Spleen (tissue), 11 donors: ENCODE measurements around the gene PRR13. TPM values are rescaled to one million over a fixed set of nuclear protein-coding genes. Genes with fewer than 3 reads are reported as not detected.

ENCODE experiments used
- DNase-seq: peaks from one replicate; pipeline ENCODE4 v3.0.0-alpha.2; 2020
- H3K27ac ChIP-seq, 8 donors: fragments of 200-600 bp; sonication (generic) in 7 of 8; 1 replicate in 4 of 8; 2 replicates in 4 of 8; pipeline versions ENCODE4 v1.5.0 to v1.8.0; 2016 to 2021; ENCODE audit warnings: inconsistent platforms in 4 of 8, mild to moderate bottlenecking in 4 of 8, moderate library complexity in 1 of 8
- H3K27me3 ChIP-seq, 7 donors: fragments of 200-600 bp; sonication (generic) in 6 of 7; replicated peaks in 1 of 7; 1 replicate in 4 of 7; 2 replicates in 3 of 7; pipeline versions ENCODE4 v1.5.0 to v1.8.0; 2016 to 2021; ENCODE audit warnings: inconsistent platforms in 3 of 7, mild to moderate bottlenecking in 1 of 7
- H3K36me3 ChIP-seq, 6 donors: fragments of 200-600 bp; sonication (generic) in 5 of 6; 1 replicate in 4 of 6; 2 replicates in 2 of 6; pipeline versions ENCODE4 v1.5.0 to v1.8.0; 2016 to 2021; ENCODE audit warnings: inconsistent platforms in 2 of 6
- H3K4me1 ChIP-seq, 6 donors: fragments of 200-600 bp; sonication (generic) in 5 of 6; 1 replicate in 3 of 6; 2 replicates in 3 of 6; pipeline versions ENCODE4 v1.5.0 to v1.8.0; 2016 to 2021; ENCODE audit warnings: inconsistent platforms in 3 of 6
- H3K4me3 ChIP-seq, 8 donors: fragments of 200-600 bp; sonication (generic) in 7 of 8; 1 replicate in 4 of 8; 2 replicates in 4 of 8; pipeline versions ENCODE4 v1.5.0 to v1.8.0; 2016 to 2021; ENCODE audit warnings: inconsistent platforms in 4 of 8, mild to moderate bottlenecking in 4 of 8, moderate library complexity in 2 of 8
- H3K9me3 ChIP-seq, 8 donors: fragments of 200-600 bp; sonication (generic) in 7 of 8; 1 replicate in 4 of 8; 2 replicates in 4 of 8; pipeline versions ENCODE4 v1.5.0 to v1.8.0; 2016 to 2021; ENCODE audit warnings: inconsistent platforms in 4 of 8
- CTCF ChIP-seq, 11 experiments: fragments of 200-600 bp in 7 of 11; fragments of 450-650 bp in 4 of 11; sonication (generic) in 4 of 11; IDR thresholded peaks in 8 of 11; conservative IDR thresholded peaks in 3 of 11; 1 replicate in 7 of 11; 2 replicates in 4 of 11; pipeline versions ENCODE4 v1.4.0 to v1.8.0; 2016 to 2021; ENCODE audit warnings: antibody characterized with exemption in 11 of 11, inconsistent platforms in 4 of 11, mild to moderate bottlenecking in 1 of 11
- POLR2A ChIP-seq, 3 donors: fragments of 450-650 bp; IDR thresholded peaks; one replicate each; pipeline ENCODE4 v1.5.1; 2017; ENCODE audit warnings: antibody characterized with exemption in 3 of 3, mild to moderate bottlenecking in 1 of 3
- POLR2AphosphoS5 ChIP-seq, 3 donors: sonication (generic); formaldehyde crosslinking; IDR thresholded peaks; one replicate each; pipeline ENCODE4 v1.5.1; 2017; ENCODE audit warnings: antibody characterized with exemption in 3 of 3
- WGBS, 5 donors: extraction: QIAGEN DNeasy Blood & Tissue Kit in 3 of 5; methylation state at CpG; one replicate each; pipeline versions ENCODE4 v1.1.5 to v1.1.7; 2013 to 2018; 5-methylcytosine and 5-hydroxymethylcytosine counted together
- intact Hi-C: fragments of 100-400 bp; cut with DNase I; formaldehyde crosslinking; loops from one replicate; pipeline ENCODE4 v1.15.0; 2023; ENCODE audit warnings: low total_unique reads
- polyA plus RNA-seq, 3 donors: library from polyadenylated mRNA; stranded (reverse); fragments of 200-250 nt; gene quantifications; one replicate each; pipeline ENCODE4 v1.2.1, GENCODE V29; 2013
- total RNA-seq, 7 donors: library from RNA; depleted of rRNA in 3 of 7; stranded (reverse); fragments of >200 nt in 3 of 7; fragmentation: NEBNext Ultra II Directional in 4 of 7; extraction: Animal tissue kit (Norgen Biotek cat#: 25700) in 4 of 7; gene quantifications; one replicate each; pipeline versions ENCODE4 v1.1.0 to v1.2.1, GENCODE V29; 2016 to 2021
- donor health status: healthy with polysubstance abuse.
- donor health status: DM: no; HTN: no; CAD: no; lungs with moderate emphysema.
- donor health status: DM: no; HTN: no; CAD: no.
- donor health status: Bipolar disorder and iron deficiency.
- donor health status: healthy.
- donor health status: DM: no; HTN: no; CAD: no.
- donor health status: DM: yes; HTN: yes; CAD: no.

Gene PRR13
- total and polyA plus RNA-seq, 10 donors: 127 to 262 (median 209) TPM

- H3K36me3 ChIP-seq: no peaks in the 10 kb centered on the region
- peak overlapping the region in 6 of 8 donors; percentile 7 to 71 (median 50) for H3K27ac ChIP-seq
- H3K4me1 ChIP-seq: peaks cover 0 to 32% (median 12%) of the 10 kb centered on the region in 6 donors
- H3K9me3 ChIP-seq: no peaks in the 10 kb centered on the region
- TF ChIP-seq POLR2A (IDR thresholded peaks at IDR 0.05) (no peak), POLR2AphosphoS5 (IDR thresholded peaks at IDR 0.05) (peak in 1 of 3 donors; percentile 34)
- H3K27me3 ChIP-seq: no peaks in the 10 kb centered on the region
- 65 to 79% (median 74%) methylated on average over 8 to 9 of the region's 9 CpGs for WGBS, 5 donors
- intact Hi-C loops: no loop called here
- peak overlapping the region in 5 of 8 donors; percentile 8 to 46 (median 20) for H3K4me3 ChIP-seq
- DNase-seq: peak; percentile 61
Observed at GRCh38 chr12:53424626-53425514, 16.7 kb upstream of the PRR13 start.

DNA sequence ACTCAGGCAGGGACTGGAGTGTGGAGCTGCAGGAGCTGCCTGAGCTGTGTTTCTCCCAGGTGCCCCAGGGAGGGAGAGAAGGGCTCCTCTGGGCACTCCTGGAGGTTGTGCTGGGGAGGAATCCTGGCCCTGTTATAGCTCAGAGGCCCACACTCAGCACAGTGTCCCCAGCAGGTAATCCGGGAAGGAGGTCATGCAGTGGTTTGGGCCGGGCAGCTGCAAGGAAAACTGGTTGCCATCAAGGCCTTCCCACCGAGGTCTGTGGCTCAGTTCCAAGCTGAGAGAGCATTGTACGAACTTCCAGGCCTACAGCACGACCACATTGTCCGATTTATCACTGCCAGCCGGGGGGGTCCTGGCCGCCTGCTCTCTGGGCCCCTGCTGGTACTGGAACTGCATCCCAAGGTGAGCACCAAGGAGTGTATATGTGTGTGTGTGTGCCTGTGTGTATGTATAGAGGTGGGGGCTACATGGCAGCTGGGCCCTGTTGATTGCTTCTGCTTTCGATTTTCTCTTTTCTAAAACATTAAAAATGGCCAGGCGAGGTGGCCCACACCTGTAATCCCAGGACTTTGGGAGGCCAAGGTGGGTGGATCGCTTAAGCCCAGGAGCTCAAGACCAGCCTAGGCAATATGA is 15.9 kb upstream of the PRR13 start:
- TF ChIP-seq POLR2A (IDR thresholded peaks at IDR 0.05) (no peak), POLR2AphosphoS5 (IDR thresholded peaks at IDR 0.05) (peak in 1 of 3 donors; percentile 14), CTCF (IDR thresholded peaks at IDR 0.05 in 8 of 11, conservative IDR thresholded peaks at IDR 0.05 in 3 of 11) (no peak)
- DNase-seq: peak; percentile 71
- Histone ChIP-seq H3K36me3 (no peaks in the 10 kb centered on the region), H3K27ac (peak overlapping the region in 5 of 8 donors; percentile 45 to 71 (median 51)), H3K27me3 (no peaks in the 10 kb centered on the region), H3K9me3 (no peaks in the 10 kb centered on the region), H3K4me1 (peaks cover 0 to 34% (median 12%) of the 10 kb centered on the region in 6 donors), H3K4me3 (peak overlapping the region in 5 of 8 donors; percentile 8 to 46 (median 20))
- intact Hi-C loops: no loop called here
- 59 to 86% (median 75%) methylated on average over 11 of the region's 11 CpGs for WGBS, 5 donors

GRCh38 chr12:53427905-53428594 is 13.5 kb upstream of the PRR13 start:
- peak; percentile 1 for DNase-seq
- no peak for TF ChIP-seq CTCF (IDR thresholded peaks at IDR 0.05 in 8 of 11, conservative IDR thresholded peaks at IDR 0.05 in 3 of 11)
- no peak for TF ChIP-seq POLR2AphosphoS5 (IDR thresholded peaks at IDR 0.05)
- no peak for TF ChIP-seq POLR2A (IDR thresholded peaks at IDR 0.05)
- 87 to 94% (median 89%) methylated on average over 7 of the region's 7 CpGs for WGBS, 5 donors
- intact Hi-C loops: no loop called here
- no peaks in the 10 kb centered on the region for H3K9me3 ChIP-seq
- H3K36me3 ChIP-seq: no peaks in the 10 kb centered on the region
- H3K27me3 ChIP-seq: no peaks in the 10 kb centered on the region
- no peak overlapping the region for H3K4me3 ChIP-seq
- peak overlapping the region in 1 of 8 donors; percentile 30 for H3K27ac ChIP-seq
- peaks cover 0 to 22% (median 2%) of the 10 kb centered on the region in 6 donors for H3K4me1 ChIP-seq

- H3K36me3 ChIP-seq: no peaks in the 10 kb centered on the region
- 75 to 87% (median 83%) methylated on average over 7 of the region's 7 CpGs for WGBS, 5 donors
- peak; percentile 56 for DNase-seq
- H3K27me3 ChIP-seq: no peaks in the 10 kb centered on the region
- peaks cover 0 to 22% (median 2%) of the 10 kb centered on the region in 6 donors for H3K4me1 ChIP-seq
- H3K27ac ChIP-seq: peak overlapping the region in 2 of 8 donors; percentile 26 to 30
- TF ChIP-seq POLR2A (IDR thresholded peaks at IDR 0.05) (no peak), CTCF (IDR thresholded peaks at IDR 0.05 in 8 of 11, conservative IDR thresholded peaks at IDR 0.05 in 3 of 11) (no peak), POLR2AphosphoS5 (IDR thresholded peaks at IDR 0.05) (no peak)
- intact Hi-C loops: no loop called here
- H3K9me3 ChIP-seq: no peaks in the 10 kb centered on the region
- no peak overlapping the region for H3K4me3 ChIP-seq
Observed at GRCh38 chr12:53428741-53429140, 12.8 kb upstream of the PRR13 start.
